Calu3 (cell line): ENCODE results near the gene ACSM2A. TPM values are rescaled to one million over a fixed set of nuclear protein-coding genes. Genes with fewer than 3 reads are reported as not detected.

ENCODE experiments used
- BruUV-seq: library from RNA; stranded (reverse); fragments of 400-500 nt; replicated peaks from 2 replicates; lab custom pipeline; 2021; lab: Mats Ljungman, UMichigan
- CTCF ChIA-PET: fragments of 300-600 bp; sonication (Branson Sonifier 250); formaldehyde crosslinking; loops from one replicate; lab custom pipeline; 2022; ENCODE audit warnings: antibody characterized with exemption; lab: Charles Lee
- DNase-seq: peaks from one replicate; pipeline ENCODE4 v3.0.0; 2022
- H3K27ac Mint-ChIP-seq: one replicate; pipeline ENCODE4 v1.8.0; 2022; ENCODE audit warnings: mixed read lengths; ENCODE audit not compliant: unreplicated experiment
- H3K27me3 Mint-ChIP-seq: one replicate; pipeline ENCODE4 v1.8.0; 2022; ENCODE audit warnings: mixed read lengths; ENCODE audit not compliant: unreplicated experiment
- H3K36me3 Mint-ChIP-seq: one replicate; pipeline ENCODE4 v1.8.0; 2022; ENCODE audit warnings: mild to moderate bottlenecking, moderate library complexity, mixed read lengths; ENCODE audit not compliant: insufficient read depth, unreplicated experiment
- H3K4me1 Mint-ChIP-seq: one replicate; pipeline ENCODE4 v1.8.0; 2022; ENCODE audit warnings: mild to moderate bottlenecking, low read depth, mixed read lengths; ENCODE audit not compliant: unreplicated experiment
- H3K4me3 Mint-ChIP-seq: one replicate; pipeline ENCODE4 v1.8.0; 2022; ENCODE audit warnings: mild to moderate bottlenecking, low read depth, moderate library complexity, mixed read lengths; ENCODE audit not compliant: unreplicated experiment
- H3K9me3 Mint-ChIP-seq: one replicate; pipeline ENCODE4 v1.8.0; 2022; ENCODE audit warnings: low read depth, mixed read lengths; ENCODE audit not compliant: unreplicated experiment
- intact Hi-C: fragments of 100-400 bp; cut with micrococcal nuclease; formaldehyde crosslinking; loops from one replicate; pipeline ENCODE4 v1.10.0; 2022; ENCODE audit not compliant: unreplicated experiment
- total RNA-seq: library from RNA; stranded (reverse); gene quantifications from 2 replicates; pipeline ENCODE4 v1.2.3, GENCODE V29; 2022
- TF ChIP-seq, protein P1 (sequence below): fragments of 200-600 bp; IDR thresholded peaks from one replicate; pipeline ENCODE4 v1.8.0; 2022; ENCODE audit warnings: antibody characterized with exemption; ENCODE audit not compliant: unreplicated experiment

Gene ACSM2A
- total RNA-seq, 1 experiment from 2014 or later: not detected

DNA sequence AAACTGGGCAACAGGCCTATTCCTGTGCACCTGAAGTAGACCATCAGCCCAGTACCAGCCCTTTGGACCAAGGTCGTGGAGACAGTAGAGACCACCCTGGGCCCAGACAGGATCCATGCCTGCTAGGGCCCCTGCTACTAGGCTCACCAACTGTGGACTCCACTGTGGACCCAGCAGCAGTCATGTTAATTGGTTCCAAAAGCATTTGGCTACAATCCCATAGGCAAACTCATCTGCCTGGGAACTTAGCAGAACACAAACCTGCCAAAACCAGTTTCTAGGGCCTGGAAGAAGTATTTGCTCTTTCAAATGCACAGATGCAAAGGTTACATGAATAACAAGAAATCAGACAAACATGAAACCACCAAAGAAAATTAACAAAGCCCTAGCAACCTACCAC lies 53.1 kb downstream of the ACSM2A start:
- H3K4me3 Mint-ChIP-seq: no peak overlapping the region
- H3K27me3 Mint-ChIP-seq: no peaks in the 10 kb centered on the region
- H3K36me3 Mint-ChIP-seq: no peaks in the 10 kb centered on the region
- no peak for DNase-seq
- intact Hi-C loops: no loop called here
- TF ChIP-seq, protein P1, sequence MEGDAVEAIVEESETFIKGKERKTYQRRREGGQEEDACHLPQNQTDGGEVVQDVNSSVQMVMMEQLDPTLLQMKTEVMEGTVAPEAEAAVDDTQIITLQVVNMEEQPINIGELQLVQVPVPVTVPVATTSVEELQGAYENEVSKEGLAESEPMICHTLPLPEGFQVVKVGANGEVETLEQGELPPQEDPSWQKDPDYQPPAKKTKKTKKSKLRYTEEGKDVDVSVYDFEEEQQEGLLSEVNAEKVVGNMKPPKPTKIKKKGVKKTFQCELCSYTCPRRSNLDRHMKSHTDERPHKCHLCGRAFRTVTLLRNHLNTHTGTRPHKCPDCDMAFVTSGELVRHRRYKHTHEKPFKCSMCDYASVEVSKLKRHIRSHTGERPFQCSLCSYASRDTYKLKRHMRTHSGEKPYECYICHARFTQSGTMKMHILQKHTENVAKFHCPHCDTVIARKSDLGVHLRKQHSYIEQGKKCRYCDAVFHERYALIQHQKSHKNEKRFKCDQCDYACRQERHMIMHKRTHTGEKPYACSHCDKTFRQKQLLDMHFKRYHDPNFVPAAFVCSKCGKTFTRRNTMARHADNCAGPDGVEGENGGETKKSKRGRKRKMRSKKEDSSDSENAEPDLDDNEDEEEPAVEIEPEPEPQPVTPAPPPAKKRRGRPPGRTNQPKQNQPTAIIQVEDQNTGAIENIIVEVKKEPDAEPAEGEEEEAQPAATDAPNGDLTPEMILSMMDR: no peak
- H3K4me1 Mint-ChIP-seq: no peaks in the 10 kb centered on the region
- no peak overlapping the region for H3K27ac Mint-ChIP-seq
- peaks cover 9% of the 10 kb centered on the region for H3K9me3 Mint-ChIP-seq
- CTCF ChIA-PET: no interaction called here
- BruUV-seq: no TSS peak

DNA sequence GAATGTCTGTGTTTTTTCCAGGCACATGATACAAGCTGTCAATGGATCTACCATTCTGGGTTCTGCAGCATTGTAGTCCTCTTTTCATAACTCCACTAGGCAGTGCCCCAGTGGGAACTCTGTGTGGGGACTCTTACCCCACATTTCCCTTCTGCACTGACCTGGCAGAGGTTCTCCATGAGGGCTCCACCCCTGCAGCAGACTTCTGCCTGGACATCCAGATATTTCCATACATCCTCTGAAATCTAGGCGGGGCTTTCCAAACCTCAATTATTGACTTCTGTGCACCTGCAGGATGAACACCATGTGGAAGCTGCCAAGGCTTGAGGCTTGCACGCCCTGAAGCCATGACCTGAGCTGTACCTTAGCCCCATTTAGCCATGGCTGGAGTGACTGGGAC lies 56.0 kb downstream of the ACSM2A start:
- H3K36me3 Mint-ChIP-seq: no peaks in the 10 kb centered on the region

DNA sequence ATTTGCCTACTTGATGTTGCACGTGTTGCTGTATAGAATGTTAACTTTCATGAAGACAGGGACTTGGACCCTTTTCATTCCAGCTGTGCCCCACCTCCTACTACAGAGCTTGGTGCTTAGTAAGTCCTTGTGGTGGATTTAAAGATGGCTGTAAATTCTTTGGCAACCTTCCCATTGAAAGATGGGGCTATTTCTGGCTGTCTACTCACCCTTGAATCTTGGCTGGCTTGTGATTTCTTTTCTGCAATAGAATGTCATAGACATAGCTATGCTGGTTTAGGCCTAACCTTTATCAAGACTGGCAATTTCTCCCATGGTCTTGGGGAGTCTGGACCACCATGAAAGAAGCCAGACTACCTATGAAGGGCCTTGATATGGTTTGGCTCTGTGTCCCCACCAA lies 59.0 kb downstream of the ACSM2A start:
- TF ChIP-seq, protein P1: no peak
- Mint-ChIP-seq H3K4me1 (no peaks in the 10 kb centered on the region), H3K27ac (no peak overlapping the region), H3K9me3 (peaks cover 7% of the 10 kb centered on the region), H3K36me3 (no peaks in the 10 kb centered on the region), H3K4me3 (no peak overlapping the region), H3K27me3 (peaks cover 38% of the 10 kb centered on the region)
- CTCF ChIA-PET: no interaction called here
- no peak for DNase-seq
- intact Hi-C loops: no loop called here
- BruUV-seq: no TSS peak

More for the DNA sequence above, 56.0 kb downstream of the ACSM2A start:
- Mint-ChIP-seq H3K27ac (no peak overlapping the region), H3K4me1 (no peaks in the 10 kb centered on the region), H3K9me3 (peaks cover 9% of the 10 kb centered on the region), H3K27me3 (peaks cover 7% of the 10 kb centered on the region), H3K4me3 (no peak overlapping the region)
- intact Hi-C loops: no loop called here
- CTCF ChIA-PET: no interaction called here
- no TSS peak for BruUV-seq
- TF ChIP-seq, protein P1: no peak
- DNase-seq: no peak

DNA sequence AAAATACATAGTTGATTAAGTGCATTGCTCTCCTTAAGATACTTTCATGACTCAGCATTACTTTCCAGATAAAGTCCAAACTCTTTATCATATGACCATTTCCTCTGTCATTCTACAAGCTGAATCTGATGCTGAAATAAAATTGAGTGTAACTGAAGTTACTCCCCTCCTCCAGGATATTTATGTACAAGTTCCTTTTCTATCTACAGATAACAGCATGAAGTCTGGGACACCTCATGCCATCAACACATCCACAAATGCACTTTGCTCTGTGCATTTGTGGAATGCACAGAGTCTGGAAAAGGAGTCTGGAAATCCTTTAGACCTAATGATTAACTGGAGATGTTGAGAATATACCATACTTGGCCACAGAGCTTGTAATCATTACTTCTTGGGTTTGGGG lies 64.4 kb downstream of the ACSM2A start:
- intact Hi-C loops: no loop called here
- Mint-ChIP-seq H3K27me3 (peaks cover 71% of the 10 kb centered on the region), H3K4me3 (no peak overlapping the region), H3K36me3 (no peaks in the 10 kb centered on the region), H3K27ac (no peak overlapping the region), H3K4me1 (no peaks in the 10 kb centered on the region), H3K9me3 (no peaks in the 10 kb centered on the region)
- TF ChIP-seq, protein P1: no peak
- CTCF ChIA-PET: no interaction called here
- BruUV-seq: no TSS peak
- DNase-seq: no peak
